HG03442 (cell line): ENCODE data around the gene NCAM2.
"Not testable (repeated sequence)": the region's sequence is repeated elsewhere in the genome, so short reads cannot be mapped to it uniquely, and the experiment has no call there.

Experiments
- ATAC-seq: cut with Tn5 transposase; IDR thresholded peaks from one replicate; pipeline ENCODE4 v1.9.1; 2021; ENCODE audit warnings: mild to moderate bottlenecking, moderate library complexity; ENCODE audit not compliant: unreplicated experiment

NCAM2 gene

DNA sequence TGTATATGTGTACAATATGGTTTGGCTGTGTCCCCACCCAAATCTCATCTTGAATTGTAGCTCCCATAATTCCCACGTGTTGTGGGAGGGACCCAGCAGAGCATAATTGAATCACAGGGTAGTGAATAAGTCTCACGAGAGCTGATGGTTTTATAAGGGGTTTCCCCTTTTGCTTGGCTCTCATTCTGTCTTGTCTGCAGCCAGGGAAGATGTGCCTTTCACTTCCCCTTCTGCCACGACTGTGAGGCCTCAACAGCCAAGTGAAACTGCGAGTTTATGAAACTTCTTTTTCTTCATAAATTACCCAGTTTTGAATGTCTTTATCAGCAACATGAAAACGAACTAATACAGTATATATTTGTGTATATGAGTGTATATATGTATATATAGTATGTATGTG lies 406.1 kb downstream of the NCAM2 start:
- not testable (repeated sequence) for ATAC-seq

DNA sequence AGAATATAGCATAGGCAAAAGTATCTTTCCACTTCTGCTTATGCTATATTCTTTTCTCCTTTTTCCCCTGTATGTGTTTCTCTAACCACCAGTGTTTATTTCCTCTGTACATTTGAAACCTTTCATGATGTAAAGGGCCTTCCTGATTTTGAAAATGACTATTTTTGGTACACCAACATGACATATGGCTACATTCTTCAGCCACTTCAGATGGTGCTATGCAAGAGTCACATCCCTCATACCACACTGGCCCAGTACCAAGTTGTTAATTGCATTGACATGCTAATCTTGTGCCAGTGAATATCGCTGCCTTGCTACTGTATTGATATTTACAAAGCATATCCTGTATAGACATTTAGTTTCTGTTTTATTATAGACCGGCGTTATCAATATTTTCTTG lies 408.7 kb downstream of the NCAM2 start:
- ATAC-seq: no peak

DNA sequence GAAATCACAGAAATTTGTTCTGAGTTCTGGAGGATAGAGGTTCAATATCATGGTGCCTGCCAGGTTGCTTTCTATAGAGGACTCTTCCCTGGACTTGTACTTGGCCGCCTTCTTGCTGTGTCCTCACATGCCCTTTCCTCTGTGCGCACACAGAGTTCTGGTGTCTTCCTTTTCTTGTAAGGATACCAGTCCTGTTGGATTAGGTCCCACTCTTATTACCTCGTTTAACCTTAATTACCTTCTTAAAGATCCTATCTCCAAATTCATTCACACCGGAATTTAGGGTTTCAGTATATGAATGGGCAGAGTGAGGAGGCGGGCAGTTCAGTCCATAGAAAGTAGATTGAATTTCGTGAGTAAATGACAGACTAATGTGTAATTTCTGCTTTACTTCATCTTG lies 413.9 kb downstream of the NCAM2 start:
- ATAC-seq: no peak

DNA sequence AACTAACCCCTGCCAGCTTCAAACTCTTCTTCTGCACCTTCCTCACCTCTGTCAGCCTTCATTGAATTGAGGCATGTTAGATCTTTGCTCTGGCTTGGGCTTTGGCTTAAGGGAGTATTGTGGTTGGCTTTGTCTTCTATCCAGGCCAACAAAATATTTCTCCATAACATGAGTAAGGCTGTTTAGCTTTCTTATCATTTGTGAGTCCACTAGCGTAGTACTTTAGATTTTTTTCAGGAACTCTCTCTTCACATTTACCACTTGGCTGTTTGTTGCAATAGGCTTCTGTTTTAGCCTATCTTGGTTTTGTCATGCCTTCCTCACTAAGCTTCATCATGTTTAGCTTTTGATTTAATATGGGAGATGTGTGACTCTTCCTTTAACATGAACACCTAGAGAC lies 417.5 kb downstream of the NCAM2 start:
- no peak for ATAC-seq

DNA sequence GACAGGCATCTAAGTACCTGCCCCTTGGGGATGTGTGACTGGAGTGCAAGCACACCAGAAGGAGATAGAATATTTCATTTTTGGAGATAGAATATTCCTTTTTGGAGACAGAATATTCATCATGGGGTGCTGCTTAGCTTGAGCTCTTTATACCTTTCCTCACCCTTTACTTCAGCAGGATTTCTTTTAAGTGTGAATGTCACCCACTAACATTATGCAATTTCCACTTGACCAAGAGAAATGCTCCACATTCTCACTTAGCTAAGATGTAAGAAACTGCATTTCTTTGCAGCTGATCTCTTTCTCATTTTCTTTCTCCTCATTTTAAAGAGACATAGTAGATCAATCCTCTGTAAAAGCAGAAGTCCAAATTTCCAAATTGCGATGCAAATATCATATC lies 436.7 kb downstream of the NCAM2 start:
- no peak for ATAC-seq

DNA sequence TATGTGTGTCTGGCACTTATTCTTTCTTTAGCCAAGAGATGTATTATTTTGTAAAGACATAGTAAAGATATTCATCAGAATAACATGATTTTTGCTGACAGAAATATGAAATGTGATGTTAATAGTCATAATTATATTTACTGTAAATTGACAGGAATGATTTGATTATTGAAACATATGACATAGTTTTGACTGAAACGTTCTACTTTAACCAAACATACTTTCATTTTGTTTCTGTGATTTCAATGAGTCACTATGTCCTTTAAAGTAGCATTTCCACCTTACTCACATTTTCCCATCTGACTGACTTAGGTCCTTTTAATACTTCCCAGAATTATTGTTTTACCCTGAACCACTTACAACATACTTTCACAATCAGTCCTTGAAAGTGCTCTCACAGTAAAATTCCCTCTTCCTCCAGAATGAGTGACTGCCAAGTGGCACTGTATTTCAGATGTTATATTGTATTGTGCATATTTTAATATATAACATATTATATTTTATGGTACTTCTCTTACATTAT lies 437.9 kb downstream of the NCAM2 start:
- no peak for ATAC-seq

DNA sequence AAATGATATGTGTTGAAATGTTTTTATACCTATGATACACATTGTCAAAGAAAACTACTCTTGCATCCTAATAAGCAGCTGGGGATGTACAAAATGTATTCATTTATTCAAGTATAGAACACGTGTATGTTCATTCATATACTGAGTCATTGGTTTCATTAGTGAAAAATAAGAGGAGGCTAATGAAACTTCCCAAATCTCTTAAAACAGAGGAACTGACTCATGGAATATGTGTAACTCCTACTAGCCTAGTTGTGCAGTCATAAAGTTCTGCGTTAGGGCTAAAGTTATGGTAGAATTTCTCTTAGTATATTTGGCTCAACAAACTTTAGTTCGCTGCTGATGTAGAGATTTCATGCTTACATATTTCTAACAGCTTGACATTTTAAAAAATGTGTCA lies 441.6 kb downstream of the NCAM2 start:
- ATAC-seq: no peak

DNA sequence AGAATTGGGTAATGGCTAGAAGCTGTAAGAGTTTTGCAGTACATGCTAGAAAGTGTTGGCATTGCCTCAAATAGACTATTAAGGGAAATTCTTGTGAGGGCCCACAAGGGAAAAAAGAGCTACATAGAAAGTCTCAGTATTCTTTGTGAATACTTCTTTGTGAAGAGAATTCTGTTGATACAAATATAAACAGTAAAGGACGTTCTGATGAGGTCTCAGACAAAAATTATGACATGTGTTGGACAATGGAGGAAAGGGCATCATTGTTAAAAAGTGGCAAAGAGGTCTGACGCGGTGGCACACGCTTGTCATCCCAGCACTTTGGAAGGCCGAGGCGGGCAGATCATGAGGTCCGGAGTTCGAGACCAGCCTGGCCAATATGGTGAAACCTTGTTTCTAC lies 458.9 kb downstream of the NCAM2 start:
- ATAC-seq: no peak

DNA sequence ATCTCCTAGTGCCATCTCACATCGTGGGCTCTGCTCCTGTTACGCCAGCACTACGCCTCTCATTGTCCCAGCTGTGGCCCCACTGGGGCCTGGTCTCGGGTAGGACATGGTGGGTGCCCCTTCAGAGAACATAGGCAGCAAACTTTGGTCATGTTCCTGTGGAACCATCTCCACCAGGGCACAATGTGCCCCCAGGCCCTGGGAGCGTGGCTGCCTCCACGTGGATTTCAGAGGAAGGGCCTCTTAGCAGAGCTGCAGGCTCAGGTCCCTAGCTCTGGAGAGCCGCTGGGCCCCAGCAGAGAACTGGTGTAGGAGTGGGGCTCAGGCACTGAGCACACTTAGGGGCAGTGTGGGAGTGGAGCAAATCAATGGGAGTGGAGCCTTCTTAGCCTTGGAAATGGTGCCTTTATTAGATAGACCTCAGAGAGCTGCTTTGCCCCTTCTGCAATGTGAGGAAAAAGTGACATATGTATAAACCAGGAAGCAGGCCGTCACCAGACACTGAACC lies 460.0 kb downstream of the NCAM2 start:
- no peak for ATAC-seq

DNA sequence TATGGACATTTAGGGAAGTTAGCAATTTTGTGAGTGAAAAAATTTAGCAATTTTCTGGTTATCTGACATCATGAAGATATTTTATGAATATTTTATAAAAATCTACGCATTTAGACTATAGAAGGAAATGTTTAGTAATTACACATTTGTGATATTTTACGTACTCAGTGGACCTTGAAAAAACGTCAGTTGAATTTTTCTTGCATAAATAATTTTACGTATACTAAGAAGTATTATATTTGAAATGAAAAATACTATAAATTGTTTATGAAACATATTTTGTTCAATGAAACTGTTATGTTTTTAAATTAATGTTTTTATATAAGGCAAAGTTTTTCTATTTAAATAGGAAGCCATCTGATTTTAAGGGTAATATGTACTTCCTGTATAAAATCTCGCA lies 462.8 kb downstream of the NCAM2 start:
- ATAC-seq: no peak

DNA sequence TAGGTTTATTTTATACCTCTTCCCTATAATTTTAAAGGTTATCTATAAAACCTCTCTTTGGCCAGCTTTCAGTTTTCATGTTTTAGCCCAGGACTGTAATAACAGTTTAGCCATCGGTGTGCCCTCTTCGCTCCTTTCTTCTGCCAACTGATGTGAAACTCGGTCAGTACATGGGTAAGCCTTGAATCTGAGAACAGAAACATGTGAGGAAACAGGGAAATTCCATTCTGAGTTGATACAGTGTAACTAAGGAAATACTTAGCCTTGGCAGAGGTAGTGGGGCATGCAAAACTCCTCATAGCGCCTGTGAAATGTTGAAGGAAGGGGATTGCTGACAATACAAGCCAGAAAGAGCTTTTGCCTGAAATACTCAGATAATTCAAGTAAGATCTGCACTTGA lies 465.2 kb downstream of the NCAM2 start:
- no peak for ATAC-seq

DNA sequence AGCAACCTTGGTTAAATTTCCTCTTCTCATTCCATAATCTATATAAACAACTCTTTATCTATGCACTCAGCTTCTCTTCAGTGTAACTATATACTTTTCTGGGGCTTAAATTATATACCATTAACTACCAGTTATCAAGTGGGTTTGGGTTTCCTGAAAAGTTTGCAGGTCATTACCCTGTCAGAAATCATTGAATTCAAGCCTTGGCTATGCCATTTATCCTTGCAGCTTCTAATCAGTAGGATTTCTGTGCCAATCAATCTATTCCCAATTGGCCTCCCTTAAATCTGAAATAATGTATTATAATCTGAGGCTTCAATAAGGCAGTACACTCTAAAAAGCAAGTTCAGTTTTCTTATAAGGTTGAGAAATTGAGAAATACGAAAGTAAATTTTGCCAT lies 466.5 kb downstream of the NCAM2 start:
- no peak for ATAC-seq

DNA sequence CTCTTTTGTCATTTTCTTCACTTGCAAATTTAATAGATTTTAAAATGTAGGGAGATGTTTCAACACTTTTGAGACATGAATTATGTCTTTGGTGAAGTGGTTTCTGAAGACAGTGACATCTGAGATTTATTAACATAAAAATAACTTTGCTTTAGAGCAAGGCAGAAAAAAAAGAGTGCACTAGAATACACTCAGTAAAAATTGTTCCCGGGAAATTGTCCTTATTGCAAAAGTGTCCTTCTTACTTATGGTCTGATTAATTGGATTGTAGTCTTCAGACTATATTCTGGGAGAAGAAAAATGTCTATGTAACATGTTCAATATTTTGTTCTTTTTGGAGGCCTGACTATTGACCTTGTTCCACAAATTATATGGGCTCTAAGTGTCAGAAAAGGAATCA lies 468.5 kb downstream of the NCAM2 start:
- ATAC-seq: no peak

DNA sequence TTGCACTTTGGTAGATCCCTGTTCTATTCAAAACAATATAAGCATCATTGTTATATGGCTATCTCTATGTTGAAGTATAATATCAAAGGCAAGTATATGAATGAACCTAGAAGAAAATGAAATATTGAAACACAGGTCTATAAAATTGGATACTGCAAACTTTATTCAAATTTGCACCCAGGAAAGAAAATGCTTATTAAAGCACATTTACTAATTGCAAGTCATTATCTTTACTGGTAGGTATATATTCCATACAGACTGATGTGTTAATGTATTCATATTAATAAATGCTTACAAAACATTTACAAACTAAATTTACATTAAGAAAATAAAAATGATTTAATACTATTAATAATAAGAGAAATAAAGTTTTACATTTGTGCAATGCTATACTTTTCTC lies 469.8 kb downstream of the NCAM2 start:
- no peak for ATAC-seq

DNA sequence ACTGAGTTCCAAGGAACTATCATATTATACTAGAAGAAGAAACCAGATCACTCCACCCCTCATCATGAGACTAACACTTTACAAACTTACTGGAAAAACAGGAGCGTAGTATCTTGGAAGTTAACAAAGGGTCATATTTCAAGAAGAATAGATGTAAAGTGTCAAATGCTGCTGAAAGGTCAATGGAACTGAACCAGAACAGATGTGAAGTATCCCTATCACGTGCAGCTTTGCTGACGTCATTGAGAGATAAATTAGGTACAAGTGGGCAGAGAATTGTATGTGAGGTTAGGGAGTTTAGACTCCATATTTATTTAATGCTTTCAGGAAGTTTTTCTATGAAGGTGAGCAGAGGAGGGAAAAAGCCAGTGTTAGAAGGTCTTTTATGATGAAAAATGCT lies 483.0 kb downstream of the NCAM2 start:
- no peak for ATAC-seq

DNA sequence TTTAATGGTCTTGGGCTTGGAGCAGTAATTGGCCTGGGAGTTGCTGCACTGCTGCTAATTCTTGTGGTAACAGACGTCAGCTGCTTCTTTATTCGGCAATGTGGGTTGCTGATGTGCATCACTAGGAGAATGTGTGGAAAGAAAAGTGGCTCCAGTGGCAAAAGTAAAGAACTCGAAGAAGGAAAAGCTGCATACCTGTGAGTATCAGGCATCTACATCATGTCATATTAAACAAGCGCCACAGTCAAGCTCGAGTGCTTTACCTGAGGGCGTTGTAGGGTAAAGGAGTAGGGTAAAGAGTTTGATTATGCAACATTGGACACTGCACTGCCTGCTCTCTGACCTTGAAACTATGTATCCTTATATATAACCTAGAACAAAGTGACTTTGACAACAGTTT lies 510.6 kb downstream of the NCAM2 start:
- ATAC-seq: no peak

DNA sequence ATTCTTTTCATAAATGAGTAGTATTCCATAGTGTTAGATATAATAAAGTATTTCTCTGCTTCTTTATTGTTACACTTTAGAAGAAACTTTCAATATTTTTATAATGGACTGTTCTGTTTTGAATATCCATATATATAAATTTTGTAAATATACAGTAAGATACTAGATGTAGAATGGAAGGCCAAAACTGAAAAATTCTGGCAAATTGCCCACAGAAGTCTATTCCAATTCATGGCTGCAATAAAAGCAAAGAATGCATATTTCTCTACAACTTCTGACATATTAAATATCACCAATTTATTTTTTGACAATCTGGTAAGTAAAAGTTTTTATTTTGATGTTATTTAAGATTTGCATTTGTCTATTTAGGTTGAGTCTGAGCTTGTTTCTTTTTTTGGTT lies 532.5 kb downstream of the NCAM2 start:
- ATAC-seq: no peak

DNA sequence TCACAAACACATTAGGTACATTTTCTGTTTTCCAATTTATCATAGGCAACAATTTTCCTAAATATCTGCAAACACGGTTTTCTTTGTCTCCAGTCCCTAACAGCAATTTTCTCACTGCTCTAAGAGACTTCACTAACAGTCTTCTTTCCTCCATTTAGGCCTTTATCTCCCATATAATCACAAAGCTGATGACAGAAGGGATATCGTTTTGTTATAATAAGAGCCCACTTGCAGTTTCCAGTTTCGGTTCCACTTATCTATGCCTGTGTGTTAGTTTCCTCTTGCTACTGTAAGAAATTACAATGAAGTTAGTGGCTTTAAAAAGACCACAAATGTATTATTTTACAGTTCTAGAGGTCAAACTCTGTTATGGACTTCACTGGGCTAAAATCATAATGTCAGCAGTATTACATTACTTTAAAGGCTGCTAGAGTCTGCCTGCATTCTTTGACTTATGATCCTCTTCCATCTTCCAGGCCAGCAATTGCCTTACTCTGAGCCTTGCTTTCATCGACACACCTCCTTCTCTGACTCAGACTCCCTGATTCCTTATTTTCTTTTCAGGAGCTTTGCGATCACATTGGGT lies 549.3 kb downstream of the NCAM2 start:
- no peak for ATAC-seq

DNA sequence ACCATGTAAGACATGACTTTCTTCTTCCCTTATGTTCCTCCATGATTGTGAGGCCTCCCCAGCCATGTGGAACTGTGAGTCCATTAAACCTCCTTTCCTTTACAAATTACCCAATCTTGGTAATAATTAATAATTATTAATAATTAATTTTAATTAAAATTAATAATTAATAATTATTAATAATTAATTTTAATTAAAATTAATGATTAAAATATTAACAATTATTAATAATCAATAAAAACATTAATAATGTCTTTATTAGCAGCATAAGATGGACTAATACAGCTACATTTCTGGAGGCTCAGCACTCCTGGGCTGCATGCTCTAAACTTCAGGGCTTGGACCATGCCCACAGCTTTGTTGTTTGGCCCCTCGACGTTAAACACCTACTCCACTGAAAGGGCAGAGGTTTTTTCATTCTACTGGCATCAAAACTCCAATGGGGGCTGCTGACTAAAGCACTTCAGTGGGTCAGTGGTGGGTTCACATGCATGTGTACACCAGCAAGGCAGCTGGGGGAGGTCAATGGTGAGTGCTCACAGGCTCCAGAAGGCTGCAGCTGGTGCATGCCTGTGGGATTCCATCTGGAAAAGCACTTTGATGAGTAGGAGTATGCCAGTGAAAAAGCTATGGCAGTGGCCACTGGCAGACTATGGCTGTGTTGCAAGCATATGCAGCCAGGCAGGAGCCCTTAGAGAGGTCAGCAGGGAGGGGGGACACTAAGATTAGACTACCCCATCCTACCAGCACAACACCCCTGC lies 561.3 kb downstream of the NCAM2 start:
- no peak for ATAC-seq
